Endothelial cell of umbilical vein (primary cell): ENCODE results near the gene BCL11A. TPM values are rescaled to one million over a fixed set of nuclear protein-coding genes. Genes with fewer than 3 reads are reported as not detected.

ENCODE experiments used
- BruUV-seq: library from RNA; stranded (reverse); fragments of 400-500 nt; replicated peaks from 2 replicates; lab custom pipeline; 2021; lab: Mats Ljungman, UMichigan
- CTCF ChIA-PET: fragments of 300-600, 350-600 bp; sonication (Branson Sonifier 250); formaldehyde crosslinking; loops from one replicate; lab custom pipeline; 2021; ENCODE audit warnings: antibody characterized with exemption, inconsistent platforms; lab: Charles Lee
- POLR2A ChIA-PET: fragments of 300-600, 350-600 bp; sonication (Branson Sonifier 250); formaldehyde crosslinking; loops from one replicate; lab custom pipeline; 2021; ENCODE audit warnings: antibody characterized with exemption, inconsistent platforms; lab: Charles Lee
- DNase-seq: peaks from one replicate; pipeline ENCODE4 v3.0.0-alpha.2; 2011; ENCODE audit warnings: low read depth, low spot score
- FAIRE-seq: peaks from 2 replicates; lab custom pipeline; 2011; peaks lifted over from hg19 to GRCh38; lab: Jason Lieb, UNC
- H2AFZ ChIP-seq: 2 replicates; pipeline ENCODE4 v1.6.0; 2012; ENCODE audit warnings: low read depth, low read length, control low read depth, inconsistent platforms
- H3K27ac ChIP-seq: 2 replicates; pipeline ENCODE4 v1.5.1; 2011; ENCODE audit warnings: low read depth, mild to moderate bottlenecking, control low read depth, low read length, moderate library complexity; ENCODE audit not compliant: insufficient read depth
- H3K27me3 ChIP-seq, 2 experiments: 2 replicates each; pipeline versions ENCODE4 v1.6.0 to v1.6.1; 2011; ENCODE audit warnings: low read length in 2 of 2, mixed read lengths in 1 of 2; ENCODE audit not compliant: control insufficient read depth in 2 of 2, insufficient read depth in 2 of 2
- H3K36me3 ChIP-seq, 2 experiments: 2 replicates in 1 of 2; 3 replicates in 1 of 2; pipeline ENCODE4 v1.5.1; 2011; ENCODE audit warnings: low read length in 2 of 2, mild to moderate bottlenecking in 1 of 2, moderate library complexity in 1 of 2; ENCODE audit not compliant: control insufficient read depth in 2 of 2, insufficient read depth in 2 of 2; ENCODE audit errors: extremely low read depth in 1 of 2
- H3K4me1 ChIP-seq: 3 replicates; pipeline ENCODE4 v1.5.1; 2011; ENCODE audit warnings: mild to moderate bottlenecking, low read length; ENCODE audit not compliant: control insufficient read depth, insufficient read depth; ENCODE audit errors: extremely low read depth
- H3K4me2 ChIP-seq: 2 replicates; pipeline ENCODE4 v1.6.1; 2011; ENCODE audit warnings: low read length, control low read depth, mixed read lengths; ENCODE audit not compliant: insufficient read depth
- H3K4me3 ChIP-seq, 3 experiments: fragments of 200-600 bp in 1 of 3; sonication (generic), shearing (Covaris generic) in 1 of 3; replicated peaks in 1 of 3; 2 replicates each; pipeline ENCODE4 v1.5.1; 2011 to 2016; ENCODE audit warnings: control low read depth in 3 of 3, low read length in 3 of 3, mild to moderate bottlenecking in 2 of 3, inconsistent platforms in 1 of 3, low read depth in 1 of 3, moderate library complexity in 1 of 3; ENCODE audit not compliant: insufficient read depth in 1 of 3
- H3K79me2 ChIP-seq: 2 replicates; pipeline ENCODE4 v1.6.0; 2012; ENCODE audit warnings: low read length, inconsistent platforms; ENCODE audit not compliant: control insufficient read depth, insufficient read depth
- H3K9ac ChIP-seq: replicated peaks from 2 replicates; pipeline ENCODE3; 2011; ENCODE audit warnings: low read length, control low read depth; ENCODE audit not compliant: insufficient read depth; ENCODE audit errors: extremely low read depth
- H3K9me1 ChIP-seq: replicated peaks from 3 replicates; pipeline ENCODE4 v1.6.0; 2011; ENCODE audit warnings: mild to moderate bottlenecking, low read length; ENCODE audit not compliant: control insufficient read depth, insufficient read depth; ENCODE audit errors: extremely low read depth
- H3K9me3 ChIP-seq: replicated peaks from 2 replicates; pipeline ENCODE4 v1.5.1; 2012; ENCODE audit warnings: low read length, inconsistent platforms; ENCODE audit not compliant: control insufficient read depth, insufficient read depth
- H4K20me1 ChIP-seq: replicated peaks from 2 replicates; pipeline ENCODE3; 2011; ENCODE audit warnings: mild to moderate bottlenecking, low read length; ENCODE audit not compliant: control insufficient read depth, insufficient read depth; ENCODE audit errors: extremely low read depth
- CTCF ChIP-seq, 2 donors: IDR thresholded peaks; 1 replicate in 1 of 2; 2 replicates in 1 of 2; pipeline ENCODE4 v1.5.1; 2011; ENCODE audit warnings: low read length in 2 of 2, mild to moderate bottlenecking in 2 of 2, moderate library complexity in 2 of 2, control low read depth in 1 of 2, inconsistent platforms in 1 of 2, low read depth in 1 of 2; ENCODE audit not compliant: insufficient read depth in 1 of 2; ENCODE audit errors: extremely low read depth in 1 of 2
- EZH2 ChIP-seq: IDR thresholded peaks from 2 replicates; pipeline ENCODE4 v1.6.1; 2012; ENCODE audit warnings: borderline replicate concordance, low read depth, mild to moderate bottlenecking, moderate library complexity, low read length, inconsistent platforms; ENCODE audit not compliant: severe bottlenecking
- POLR2AphosphoS5 ChIP-seq: IDR thresholded peaks from 2 replicates; pipeline ENCODE4 v1.6.1; 2012; ENCODE audit warnings: low read depth, mild to moderate bottlenecking, control low read depth, low read length, moderate library complexity; ENCODE audit not compliant: insufficient read depth
- dilution Hi-C: fragments of 300-500 bp; cut with MboI; formaldehyde crosslinking; loops from one replicate; pipeline ENCODE4 v1.15.0; 2019; ENCODE audit warnings: low sequenced_read_pairs; ENCODE audit not compliant: extremely low pct_ligation_motif_present
- intact Hi-C: fragments of 100-400 bp; cut with micrococcal nuclease; formaldehyde crosslinking; loops from one replicate; pipeline ENCODE4 v1.10.0; 2022
- polyA plus RNA-seq, 4 experiments: library from polyadenylated mRNA; depleted of rRNA in 3 of 4; stranded (reverse) in 3 of 4; unstranded in 1 of 4; fragments of >200 nt; gene quantifications; 2 replicates each; pipeline versions ENCODE4 v1.2.1 to v1.2.3, GENCODE V29; 2011 to 2012; ENCODE audit warnings: missing spikeins in 1 of 4
- total RNA-seq: library from RNA; stranded (reverse); gene quantifications from 2 replicates; pipeline ENCODE4 v1.2.3, GENCODE V29; 2021

Gene BCL11A
- total and polyA plus RNA-seq, 2 donors (not counting 3 experiments of a cell fraction or from before 2014, with no cell fraction given) = 0.12 to 0.88 TPM

GRCh38 chr2:60560734-60561644 lies 7.5 kb upstream of the BCL11A start:
- H2AFZ ChIP-seq = no peak overlapping the region
- no peaks in the 10 kb centered on the region for H3K79me2 ChIP-seq
- intact Hi-C loops (loop anchor here (1.0 kb wide), 1 partner anchor 20 kb away; no protein-coding TSS in a partner anchor), dilution Hi-C loops (no loop called here)
- CTCF ChIA-PET = interaction anchor here (0.6 to 7.2 kb wide), 16 partner anchors 10 to 1941 kb away, joined by 3 to 124 read pairs (median 5); no protein-coding TSS in a partner anchor
- H4K20me1 ChIP-seq = no peaks in the 10 kb centered on the region
- DNase-seq (no peak), FAIRE-seq (no peak)
- H3K27me3 ChIP-seq = peaks cover 24 to 52% of the 10 kb centered on the region in 2 experiments
- H3K9ac ChIP-seq = no peak overlapping the region
- H3K36me3 ChIP-seq = no peaks in the 10 kb centered on the region
- H3K4me1 ChIP-seq = no peaks in the 10 kb centered on the region
- no peak overlapping the region for H3K4me2 ChIP-seq
- no peak overlapping the region for H3K4me3 ChIP-seq
- H3K9me3 ChIP-seq = no peaks in the 10 kb centered on the region
- TF ChIP-seq EZH2 (no peak), POLR2AphosphoS5 (no peak), CTCF (IDR thresholded peaks at IDR 0.05; ENCODE audit: extremely low read depth in 1 of 2, insufficient read depth in 1 of 2, low read depth in 1 of 2, low read length in 2 of 2) (peak; percentile 41 to 42)
- no peaks in the 10 kb centered on the region for H3K9me1 ChIP-seq
- no TSS peak for BruUV-seq
- H3K27ac ChIP-seq = no peak overlapping the region
- POLR2A ChIA-PET = no interaction called here
